ENCODE data around the gene XYLT2. TPM values are rescaled to one million over a fixed set of nuclear protein-coding genes. Genes with fewer than 3 reads are reported as not detected.
A peak's percentile ranks its signal among the peaks of the same experiment; 100 is the strongest.

Gene XYLT2
- total and polyA plus RNA-seq, 2 of the 13 experiments (the other 11 are each of a cell fraction or from before 2014, with no cell fraction given): 17.0 to 22.1 TPM

- TF ChIP-seq, protein P1, sequence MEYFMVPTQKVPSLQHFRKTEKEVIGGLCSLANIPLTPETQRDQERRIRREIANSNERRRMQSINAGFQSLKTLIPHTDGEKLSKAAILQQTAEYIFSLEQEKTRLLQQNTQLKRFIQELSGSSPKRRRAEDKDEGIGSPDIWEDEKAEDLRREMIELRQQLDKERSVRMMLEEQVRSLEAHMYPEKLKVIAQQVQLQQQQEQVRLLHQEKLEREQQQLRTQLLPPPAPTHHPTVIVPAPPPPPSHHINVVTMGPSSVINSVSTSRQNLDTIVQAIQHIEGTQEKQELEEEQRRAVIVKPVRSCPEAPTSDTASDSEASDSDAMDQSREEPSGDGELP (IDR thresholded peaks at IDR 0.05; ENCODE audit: borderline replicate concordance, low read depth): peak; percentile 70; the same call in 1 of the 2 replicates
- TF ChIP-seq THAP7 (CRISPR knock-in tag; IDR thresholded peaks at IDR 0.05) (no peak), ZNF20 (CRISPR knock-in tag; IDR thresholded peaks at IDR 0.05) (peak; percentile 25; the same call in 1 of the 2 replicates), ZBTB4 (CRISPR knock-in tag; IDR thresholded peaks at IDR 0.05; ENCODE audit: borderline replicate concordance) (peak; percentile 78; the same call in 1 of the 2 replicates), SMAD1 (CRISPR knock-in tag; IDR thresholded peaks at IDR 0.05; ENCODE audit: borderline replicate concordance, low read depth) (peak; percentile 93), REPIN1 (CRISPR knock-in tag; IDR thresholded peaks at IDR 0.05; ENCODE audit: borderline replicate concordance, low read depth) (peak; percentile 100), U2AF1 (optimal IDR thresholded peaks at IDR 0.05; ENCODE audit: low read depth, low read length) (peak; percentile 97), SRSF4 (IDR thresholded peaks at IDR 0.05; ENCODE audit: low read depth, low read length, poor library complexity, severe bottlenecking) (no peak), CCDC6 (CRISPR knock-in tag; IDR thresholded peaks at IDR 0.05) (peak; percentile 100), ZNF614 (CRISPR knock-in tag; IDR thresholded peaks at IDR 0.05; ENCODE audit: borderline replicate concordance) (peak; percentile 97)
- TF ChIP-seq, protein P2, sequence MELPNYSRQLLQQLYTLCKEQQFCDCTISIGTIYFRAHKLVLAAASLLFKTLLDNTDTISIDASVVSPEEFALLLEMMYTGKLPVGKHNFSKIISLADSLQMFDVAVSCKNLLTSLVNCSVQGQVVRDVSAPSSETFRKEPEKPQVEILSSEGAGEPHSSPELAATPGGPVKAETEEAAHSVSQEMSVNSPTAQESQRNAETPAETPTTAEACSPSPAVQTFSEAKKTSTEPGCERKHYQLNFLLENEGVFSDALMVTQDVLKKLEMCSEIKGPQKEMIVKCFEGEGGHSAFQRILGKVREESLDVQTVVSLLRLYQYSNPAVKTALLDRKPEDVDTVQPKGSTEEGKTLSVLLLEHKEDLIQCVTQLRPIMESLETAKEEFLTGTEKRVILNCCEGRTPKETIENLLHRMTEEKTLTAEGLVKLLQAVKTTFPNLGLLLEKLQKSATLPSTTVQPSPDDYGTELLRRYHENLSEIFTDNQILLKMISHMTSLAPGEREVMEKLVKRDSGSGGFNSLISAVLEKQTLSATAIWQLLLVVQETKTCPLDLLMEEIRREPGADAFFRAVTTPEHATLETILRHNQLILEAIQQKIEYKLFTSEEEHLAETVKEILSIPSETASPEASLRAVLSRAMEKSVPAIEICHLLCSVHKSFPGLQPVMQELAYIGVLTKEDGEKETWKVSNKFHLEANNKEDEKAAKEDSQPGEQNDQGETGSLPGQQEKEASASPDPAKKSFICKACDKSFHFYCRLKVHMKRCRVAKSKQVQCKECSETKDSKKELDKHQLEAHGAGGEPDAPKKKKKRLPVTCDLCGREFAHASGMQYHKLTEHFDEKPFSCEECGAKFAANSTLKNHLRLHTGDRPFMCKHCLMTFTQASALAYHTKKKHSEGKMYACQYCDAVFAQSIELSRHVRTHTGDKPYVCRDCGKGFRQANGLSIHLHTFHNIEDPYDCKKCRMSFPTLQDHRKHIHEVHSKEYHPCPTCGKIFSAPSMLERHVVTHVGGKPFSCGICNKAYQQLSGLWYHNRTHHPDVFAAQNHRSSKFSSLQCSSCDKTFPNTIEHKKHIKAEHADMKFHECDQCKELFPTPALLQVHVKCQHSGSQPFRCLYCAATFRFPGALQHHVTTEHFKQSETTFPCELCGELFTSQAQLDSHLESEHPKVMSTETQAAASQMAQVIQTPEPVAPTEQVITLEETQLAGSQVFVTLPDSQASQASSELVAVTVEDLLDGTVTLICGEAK (IDR thresholded peaks at IDR 0.05): no peak
- TF ChIP-seq, protein P2 (CRISPR knock-in tag; IDR thresholded peaks at IDR 0.05): peak; percentile 95
These were observed 51.4 kb downstream of the XYLT2 start, which contains the start of gene LRRC59 (continued) for GRCh38 chr17:50397111-50397918.

All from HepG2 (cell line).